Body of pancreas (tissue), 4 donors: ENCODE results near the gene PFKFB2.

Source experiments
- POLR2A ChIP-seq, 3 donors: fragments of 450-650 bp; IDR thresholded peaks; one replicate each; pipeline ENCODE4 v1.6.1; 2016; ENCODE audit warnings: antibody characterized with exemption in 3 of 3, mild to moderate bottlenecking in 2 of 3
- TF ChIP-seq, protein P1 (sequence below), 7 experiments: fragments of 450-650 bp in 4 of 7; fragments of 200-600 bp in 3 of 7; sonication (generic) in 3 of 7; IDR thresholded peaks; one replicate each; pipeline ENCODE4 v1.5.1; 2016 to 2019; ENCODE audit warnings: antibody characterized with exemption in 7 of 7

DNA sequence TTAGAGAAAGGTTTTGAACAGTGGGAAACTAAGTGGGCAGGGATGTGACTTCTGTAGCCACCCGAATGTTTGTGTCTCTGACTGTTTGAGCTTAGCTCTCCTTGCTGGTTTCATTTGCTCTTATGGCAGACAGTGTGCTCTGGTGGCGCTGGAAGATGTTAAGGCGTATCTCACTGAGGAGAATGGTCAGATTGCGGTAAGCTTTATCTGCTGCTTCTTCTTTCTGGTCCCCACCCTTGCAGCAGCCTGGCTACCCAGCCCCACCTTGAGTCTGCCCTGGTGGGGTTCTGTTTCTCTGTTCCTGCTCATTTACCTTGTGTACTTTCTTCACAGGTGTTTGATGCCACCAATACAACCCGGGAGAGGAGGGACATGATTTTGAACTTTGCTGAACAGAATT lies 9.9 kb downstream of the PFKFB2 start:
- TF ChIP-seq POLR2A (IDR thresholded peaks at IDR 0.05) = no peak
- TF ChIP-seq, protein P1, sequence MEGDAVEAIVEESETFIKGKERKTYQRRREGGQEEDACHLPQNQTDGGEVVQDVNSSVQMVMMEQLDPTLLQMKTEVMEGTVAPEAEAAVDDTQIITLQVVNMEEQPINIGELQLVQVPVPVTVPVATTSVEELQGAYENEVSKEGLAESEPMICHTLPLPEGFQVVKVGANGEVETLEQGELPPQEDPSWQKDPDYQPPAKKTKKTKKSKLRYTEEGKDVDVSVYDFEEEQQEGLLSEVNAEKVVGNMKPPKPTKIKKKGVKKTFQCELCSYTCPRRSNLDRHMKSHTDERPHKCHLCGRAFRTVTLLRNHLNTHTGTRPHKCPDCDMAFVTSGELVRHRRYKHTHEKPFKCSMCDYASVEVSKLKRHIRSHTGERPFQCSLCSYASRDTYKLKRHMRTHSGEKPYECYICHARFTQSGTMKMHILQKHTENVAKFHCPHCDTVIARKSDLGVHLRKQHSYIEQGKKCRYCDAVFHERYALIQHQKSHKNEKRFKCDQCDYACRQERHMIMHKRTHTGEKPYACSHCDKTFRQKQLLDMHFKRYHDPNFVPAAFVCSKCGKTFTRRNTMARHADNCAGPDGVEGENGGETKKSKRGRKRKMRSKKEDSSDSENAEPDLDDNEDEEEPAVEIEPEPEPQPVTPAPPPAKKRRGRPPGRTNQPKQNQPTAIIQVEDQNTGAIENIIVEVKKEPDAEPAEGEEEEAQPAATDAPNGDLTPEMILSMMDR (IDR thresholded peaks at IDR 0.05) = no peak
